ENCODE measurements around the gene ARID3B. TPM values are rescaled to one million over a fixed set of nuclear protein-coding genes. Genes with fewer than 3 reads are reported as not detected.

ARID3B gene
- total RNA-seq, 1 experiment from 2014 or later, result 8.1 TPM

DNA sequence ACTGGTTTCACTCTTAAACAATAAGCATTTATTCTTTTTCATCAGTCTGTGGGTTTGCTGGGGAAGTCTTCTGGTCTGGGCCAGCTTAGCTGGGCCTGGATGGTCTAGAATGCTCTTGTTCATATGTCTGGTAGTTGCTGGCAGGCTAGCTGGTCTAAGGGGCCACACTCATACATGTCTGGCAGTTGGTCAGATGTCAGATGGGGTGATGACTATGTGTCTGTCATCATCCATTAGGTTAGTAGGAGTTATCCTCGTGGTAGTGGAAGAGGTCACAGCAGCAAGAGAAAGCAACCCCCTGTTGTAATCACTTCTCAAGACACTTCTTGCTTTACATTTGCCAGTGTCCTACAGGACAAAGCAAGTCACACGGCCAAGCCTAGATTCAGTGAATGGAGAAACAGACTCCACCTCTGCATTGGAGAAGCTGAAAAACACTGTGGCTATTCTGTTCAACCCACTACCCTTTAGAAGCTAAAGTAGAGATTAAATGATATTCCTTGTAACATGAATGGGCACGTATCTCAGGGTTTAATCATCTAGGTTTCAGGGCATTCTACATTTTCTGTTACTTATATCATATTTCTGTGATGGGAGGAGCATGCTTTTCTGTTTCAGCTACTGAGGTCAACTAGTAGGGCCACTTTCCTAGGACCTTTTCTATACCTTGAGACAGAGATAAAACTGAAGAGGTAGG, 5.5 kb upstream of the ARID3B start:
- Histone ChIP-seq H4K20me1 (ENCODE audit: insufficient read depth) (no peaks in the 10 kb centered on the region), H3K36me3 (ENCODE audit: control insufficient read depth in 1 of 2, insufficient read depth in 2 of 2, low read length in 2 of 2) (no peaks in the 10 kb centered on the region), H3K27me3 (ENCODE audit: insufficient read depth, low read length) (no peaks in the 10 kb centered on the region), H2AFZ (ENCODE audit: low read depth, low read length, poor library complexity, severe bottlenecking) (no peak overlapping the region), H3K79me2 (ENCODE audit: insufficient read depth, low read length) (peaks cover 10% of the 10 kb centered on the region), H3K4me1 (ENCODE audit: control insufficient read depth in 1 of 2, insufficient read depth in 2 of 2, low read length in 2 of 2) (peaks cover 15 to 26% of the 10 kb centered on the region in 2 experiments), H3K4me2 (ENCODE audit: low read length) (no peak overlapping the region), H3K9ac (ENCODE audit: low read length) (no peak overlapping the region), H3K9me3 (ENCODE audit: control insufficient read depth in 1 of 2, insufficient read depth in 1 of 2, low read depth in 1 of 2, low read length in 2 of 2) (no peaks in the 10 kb centered on the region), H3K4me3 (replicated peaks in 1 of 2; ENCODE audit: low read depth in 1 of 2, low read length in 2 of 2) (no peak overlapping the region), H3K27ac (ENCODE audit: low read depth, low read length) (no peak overlapping the region), H3K9me2 (ENCODE audit: insufficient read depth) (no peaks in the 10 kb centered on the region)
- no peak for TF ChIP-seq RAD21 (IDR thresholded peaks at IDR 0.05; ENCODE audit: low read depth)
- no peak for TF ChIP-seq POLR2AphosphoS5 (IDR thresholded peaks at IDR 0.05; ENCODE audit: low read depth, low read length)
- no peak for TF ChIP-seq SP1 (IDR thresholded peaks at IDR 0.05; ENCODE audit: low read depth)
- no peak for TF ChIP-seq FOSL1 (IDR thresholded peaks at IDR 0.05; ENCODE audit: low read depth)
- TF ChIP-seq, protein P1, sequence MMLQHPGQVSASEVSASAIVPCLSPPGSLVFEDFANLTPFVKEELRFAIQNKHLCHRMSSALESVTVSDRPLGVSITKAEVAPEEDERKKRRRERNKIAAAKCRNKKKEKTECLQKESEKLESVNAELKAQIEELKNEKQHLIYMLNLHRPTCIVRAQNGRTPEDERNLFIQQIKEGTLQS (IDR thresholded peaks at IDR 0.05), result no peak
- TF ChIP-seq ZBTB33 (IDR thresholded peaks at IDR 0.05; ENCODE audit: extremely low read depth, insufficient replicate concordance, low read length), result no peak
- no peak for TF ChIP-seq YY1 (IDR thresholded peaks at IDR 0.05; ENCODE audit: extremely low read depth, insufficient replicate concordance, low read depth, low read length)
- TF ChIP-seq ZFX (IDR thresholded peaks at IDR 0.05), result no peak
- no peak for TF ChIP-seq TCF7L2 (IDR thresholded peaks at IDR 0.05; ENCODE audit: borderline replicate concordance, extremely low read depth, insufficient read depth, insufficient read length)
- no peak for TF ChIP-seq ELF1 (IDR thresholded peaks at IDR 0.05; ENCODE audit: borderline replicate concordance, low read depth)
- TF ChIP-seq EZH2 (IDR thresholded peaks at IDR 0.05), result no peak
- TF ChIP-seq CEBPB (IDR thresholded peaks at IDR 0.05; ENCODE audit: low read depth), result no peak
- TF ChIP-seq MAX (IDR thresholded peaks at IDR 0.05), result no peak
- TF ChIP-seq CTCF (IDR thresholded peaks at IDR 0.05 in 2 of 3, conservative IDR thresholded peaks at IDR 0.05 in 1 of 3; ENCODE audit: borderline replicate concordance in 1 of 3, insufficient read depth in 1 of 3, low read depth in 2 of 3, low read length in 2 of 3), result no peak
- TF ChIP-seq EGR1 (IDR thresholded peaks at IDR 0.05; ENCODE audit: low read depth), result no peak
- TF ChIP-seq JUND (IDR thresholded peaks at IDR 0.05), result no peak
- TF ChIP-seq SIN3A (IDR thresholded peaks at IDR 0.05; ENCODE audit: low read depth), result no peak
- no peak for TF ChIP-seq EZH2phosphoT487 (IDR thresholded peaks at IDR 0.05; ENCODE audit: borderline replicate concordance)
- TF ChIP-seq CBX3 (IDR thresholded peaks at IDR 0.05; ENCODE audit: low read depth), result no peak
- no TSS peak for BruUV-seq (replicated peaks)
- ATAC-seq (no peak), DNase-seq (ENCODE audit: low read depth, low spot score) (no peak)
- RAD21 ChIA-PET (ENCODE audit: low non-redundant PET in 1 of 2, low total read pairs in 2 of 2, uncharacterized antibody in 2 of 2, unreplicated experiment in 2 of 2), result no interaction called here
- intact Hi-C loops (cut with micrococcal nuclease), result no loop called here
- POLR2A ChIA-PET, result interaction anchor here (0.9 kb wide), 1 partner anchor 9 kb away, joined by 5 read pairs; no protein-coding TSS in a partner anchor
- CTCF ChIA-PET, result no interaction called here
